Measurements from ENCODE around the gene ECE2. TPM values are rescaled to one million over a fixed set of nuclear protein-coding genes. Genes with fewer than 3 reads are reported as not detected.
"Not testable (repeated sequence)": the region's sequence is repeated elsewhere in the genome, so short reads cannot be mapped to it uniquely, and the experiment has no call there.

The ECE2 gene
- polyA plus RNA-seq, 2 of the 4 experiments (the other 2 are of a cell fraction): not detected

DNA sequence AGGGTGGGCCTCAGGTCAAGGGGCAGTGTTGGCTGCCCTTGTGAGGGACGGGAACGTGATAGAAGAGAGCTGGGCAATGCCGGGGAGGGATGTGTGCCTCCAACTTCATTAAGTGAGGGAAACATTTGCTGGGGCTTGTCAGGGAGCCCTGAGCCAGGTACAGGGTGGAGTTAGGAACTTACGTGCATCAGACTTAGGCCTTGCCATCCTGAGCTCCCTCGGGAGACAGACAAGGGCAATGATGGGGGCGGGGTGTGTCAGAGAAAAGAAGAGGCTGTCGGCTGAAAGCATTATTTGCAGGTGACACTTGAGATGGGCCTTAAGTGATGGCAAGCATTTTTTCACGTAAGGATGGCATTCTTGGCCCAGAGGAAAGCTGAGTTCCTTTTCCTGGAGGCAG lies 63.2 kb downstream of the ECE2 start:
- DNase-seq (ENCODE audit: low read depth in 1 of 2, low spot score in 1 of 2): no peak
- Histone ChIP-seq H3K4me1 (peaks cover 24% of the 10 kb centered on the region; the same call in 2 of the 3 replicates), H3K4me2 (no peak overlapping the region), H3K27ac (no peak overlapping the region), H3K4me3 (no peak overlapping the region), H3K9me3 (no peaks in the 10 kb centered on the region)
- no peak for ATAC-seq
- ChIA-PET POLR2A (no interaction called here), CTCF (interaction anchor here (0.9 to 2.6 kb wide), 2 partner anchors 10 to 16 kb away, joined by 7 to 9 read pairs; no protein-coding TSS in a partner anchor)
- 86% methylated on average over 7 of the region's 8 CpGs for WGBS (ENCODE audit: missing lambda C conversion rate)
- TF ChIP-seq MAZ (IDR thresholded peaks at IDR 0.05; ENCODE audit: borderline replicate concordance, low read depth, low read length) (no peak), SREBF2 (IDR thresholded peaks at IDR 0.05) (no peak), POLR2A (IDR thresholded peaks at IDR 0.05; ENCODE audit: low read length) (no peak), ZNF302 (CRISPR knock-in tag; IDR thresholded peaks at IDR 0.05) (no peak), CEBPB (IDR thresholded peaks at IDR 0.05) (no peak), CHD4 (IDR thresholded peaks at IDR 0.05; ENCODE audit: borderline replicate concordance) (no peak), RNF2 (IDR thresholded peaks at IDR 0.05; ENCODE audit: borderline replicate concordance, low read depth) (no peak), BCL3 (IDR thresholded peaks at IDR 0.05) (no peak)
- TF ChIP-seq, protein P1, sequence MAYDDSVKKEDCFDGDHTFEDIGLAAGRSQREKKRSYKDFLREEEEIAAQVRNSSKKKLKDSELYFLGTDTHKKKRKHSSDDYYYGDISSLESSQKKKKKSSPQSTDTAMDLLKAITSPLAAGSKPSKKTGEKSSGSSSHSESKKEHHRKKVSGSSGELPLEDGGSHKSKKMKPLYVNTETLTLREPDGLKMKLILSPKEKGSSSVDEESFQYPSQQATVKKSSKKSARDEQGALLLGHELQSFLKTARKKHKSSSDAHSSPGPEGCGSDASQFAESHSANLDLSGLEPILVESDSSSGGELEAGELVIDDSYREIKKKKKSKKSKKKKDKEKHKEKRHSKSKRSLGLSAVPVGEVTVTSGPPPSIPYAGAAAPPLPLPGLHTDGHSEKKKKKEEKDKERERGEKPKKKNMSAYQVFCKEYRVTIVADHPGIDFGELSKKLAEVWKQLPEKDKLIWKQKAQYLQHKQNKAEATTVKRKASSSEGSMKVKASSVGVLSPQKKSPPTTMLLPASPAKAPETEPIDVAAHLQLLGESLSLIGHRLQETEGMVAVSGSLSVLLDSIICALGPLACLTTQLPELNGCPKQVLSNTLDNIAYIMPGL (CRISPR knock-in tag; IDR thresholded peaks at IDR 0.05; ENCODE audit: borderline replicate concordance): no peak
- FAIRE-seq: no peak

GRCh38 chr3:184339451-184340135 lies 63.8 kb downstream of the ECE2 start:
- FAIRE-seq; H3K9me3 ChIP-seq; H3K4me2 ChIP-seq; H3K27ac ChIP-seq; POLR2A ChIA-PET; H3K4me3 ChIP-seq; ATAC-seq; DNase-seq (ENCODE audit: low read depth in 1 of 2, low spot score in 1 of 2): not testable (repeated sequence)
- CTCF ChIA-PET: interaction anchor here (0.9 to 2.6 kb wide), 2 partner anchors 9 to 16 kb away, joined by 7 to 9 read pairs; no protein-coding TSS in a partner anchor
- peaks cover 18% of the 10 kb centered on the region; the same call in 2 of the 3 replicates for H3K4me1 ChIP-seq
- 95% methylated on average over 17 of the region's 19 CpGs for WGBS (ENCODE audit: missing lambda C conversion rate)

GRCh38 chr3:184341925-184342324 lies 66.1 kb downstream of the ECE2 start:
- ATAC-seq (no peak), DNase-seq (ENCODE audit: low read depth in 1 of 2, low spot score in 1 of 2) (no peak), FAIRE-seq (no peak)
- ChIA-PET CTCF (interaction anchor here (2.2 kb wide), 1 partner anchor 12 kb away, joined by 9 read pairs; no protein-coding TSS in a partner anchor), POLR2A (no interaction called here)
- 88% methylated on average over 3 of the region's 7 CpGs for WGBS (ENCODE audit: missing lambda C conversion rate)
- Histone ChIP-seq H3K4me3 (no peak overlapping the region), H3K4me2 (no peak overlapping the region), H3K9me3 (no peaks in the 10 kb centered on the region), H3K27ac (no peak overlapping the region), H3K4me1 (peaks cover 11% of the 10 kb centered on the region; the same call in 2 of the 3 replicates)
- TF ChIP-seq, protein P2, sequence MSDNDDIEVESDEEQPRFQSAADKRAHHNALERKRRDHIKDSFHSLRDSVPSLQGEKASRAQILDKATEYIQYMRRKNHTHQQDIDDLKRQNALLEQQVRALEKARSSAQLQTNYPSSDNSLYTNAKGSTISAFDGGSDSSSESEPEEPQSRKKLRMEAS (IDR thresholded peaks at IDR 0.05): no peak
- no peak for TF ChIP-seq POLR2AphosphoS2 (conservative IDR thresholded peaks at IDR 0.05; ENCODE audit: low read length)
- no peak for TF ChIP-seq MYC (IDR thresholded peaks at IDR 0.05; ENCODE audit: borderline replicate concordance, low read length)
- no peak for TF ChIP-seq JUN (IDR thresholded peaks at IDR 0.05)
- TF ChIP-seq KDM1A (IDR thresholded peaks at IDR 0.05; ENCODE audit: low read depth): no peak
- no peak for TF ChIP-seq SREBF2 (IDR thresholded peaks at IDR 0.05)
- TF ChIP-seq TFCP2L1 (CRISPR knock-in tag; IDR thresholded peaks at IDR 0.05): no peak
- no peak for TF ChIP-seq SMC3 (IDR thresholded peaks at IDR 0.05)
- TF ChIP-seq HDAC2 (IDR thresholded peaks at IDR 0.05): no peak
- no peak for TF ChIP-seq ESRRA (IDR thresholded peaks at IDR 0.05; ENCODE audit: borderline replicate concordance, low read length)
- no peak for TF ChIP-seq NFE2L2 (conservative IDR thresholded peaks at IDR 0.05; ENCODE audit: low read length)
- TF ChIP-seq HOXA7 (CRISPR knock-in tag; IDR thresholded peaks at IDR 0.05): no peak
- TF ChIP-seq HES2 (IDR thresholded peaks at IDR 0.05): no peak
- TF ChIP-seq GATA3 (IDR thresholded peaks at IDR 0.05; ENCODE audit: borderline replicate concordance): no peak
- TF ChIP-seq CBX2 (IDR thresholded peaks at IDR 0.05; ENCODE audit: borderline replicate concordance, low read depth): no peak
- TF ChIP-seq TP53 (CRISPR knock-in tag; IDR thresholded peaks at IDR 0.05): no peak
- no peak for TF ChIP-seq NR3C1 (IDR thresholded peaks at IDR 0.05)
- TF ChIP-seq FOSL2 (IDR thresholded peaks at IDR 0.05): no peak
- no peak for TF ChIP-seq FOSL2 (CRISPR knock-in tag; IDR thresholded peaks at IDR 0.05)

All from A549 (cell line).